Retina (tissue), 1 donor: Measurements from ENCODE around the gene ST8SIA1.

Experiments
- DNase-seq: peaks from one replicate; pipeline ENCODE4 v3.0.0-alpha.2; 2016

The ST8SIA1 gene

DNA sequence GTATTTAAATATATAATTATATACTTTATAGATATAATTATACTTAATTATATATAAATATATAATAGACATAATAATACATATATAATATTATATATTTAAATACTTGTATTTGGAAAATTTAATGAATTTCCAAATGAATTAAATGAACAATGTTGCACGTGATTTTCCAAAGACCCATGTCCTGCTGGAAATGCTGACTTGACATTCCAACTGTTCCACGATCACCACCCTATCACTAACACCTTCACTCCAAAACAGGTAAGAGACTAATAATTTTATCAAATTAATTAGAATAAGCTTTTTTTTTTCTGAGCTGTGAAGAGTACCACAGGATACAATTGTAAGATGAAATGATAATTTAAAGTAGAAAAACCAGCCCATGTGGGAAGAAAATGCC, 103.4 kb downstream of the ST8SIA1 start:
- DNase-seq = no peak

GRCh38 chr12:22230280-22230794, 104.2 kb downstream of the ST8SIA1 start:
- no peak for DNase-seq

- no peak for DNase-seq
Observed at GRCh38 chr12:22229652-22230279, 104.7 kb downstream of the ST8SIA1 start.

DNA sequence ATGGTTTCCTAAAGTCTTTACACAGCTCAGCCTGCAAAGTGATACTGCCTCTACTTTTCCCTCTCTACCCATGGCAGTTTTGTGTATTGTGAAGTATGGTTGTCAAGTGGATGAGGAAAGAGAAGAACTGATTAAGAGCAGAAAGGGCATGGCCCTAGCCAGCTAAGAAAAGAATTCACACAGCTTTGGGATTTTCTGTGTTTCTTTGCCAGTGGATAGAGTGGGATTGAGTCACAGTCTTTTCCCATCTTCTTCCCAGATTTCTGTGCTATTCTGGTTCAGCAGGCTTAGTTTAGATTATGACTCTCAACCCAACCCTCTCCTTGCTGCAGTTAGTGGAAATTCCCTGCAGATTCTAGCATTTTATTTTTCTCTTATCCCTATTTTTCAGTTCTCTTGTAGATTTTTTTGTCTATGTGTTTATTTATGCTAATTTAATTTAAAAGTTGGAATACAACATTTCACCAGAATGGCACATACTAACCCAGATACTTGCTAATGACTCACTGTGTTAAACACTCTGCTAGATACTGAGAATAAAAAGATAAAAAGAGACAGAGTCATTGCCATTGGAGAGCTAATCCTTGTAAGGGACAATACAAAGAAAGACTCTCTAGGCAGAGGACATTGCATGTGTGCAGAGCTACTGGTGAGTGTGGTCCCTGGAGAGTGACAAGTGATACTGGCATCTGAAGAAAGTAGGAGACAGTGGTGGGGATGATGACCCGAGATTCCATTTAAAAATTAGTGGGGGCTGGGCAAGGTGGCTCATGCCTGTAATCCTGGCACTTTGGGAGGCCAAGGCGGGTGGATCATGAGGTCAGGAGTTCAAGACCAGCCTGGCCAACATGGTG, 106.3 kb downstream of the ST8SIA1 start:
- no peak for DNase-seq

GRCh38 chr12:22223356-22223755, 111.2 kb downstream of the ST8SIA1 start:
- no peak for DNase-seq

GRCh38 chr12:22217556-22217955, 117.0 kb downstream of the ST8SIA1 start:
- no peak for DNase-seq

- DNase-seq = no peak
Observed at GRCh38 chr12:22215467-22216253, 118.8 kb downstream of the ST8SIA1 start.

GRCh38 chr12:22211128-22211527, 123.4 kb downstream of the ST8SIA1 start:
- DNase-seq = no peak

DNA sequence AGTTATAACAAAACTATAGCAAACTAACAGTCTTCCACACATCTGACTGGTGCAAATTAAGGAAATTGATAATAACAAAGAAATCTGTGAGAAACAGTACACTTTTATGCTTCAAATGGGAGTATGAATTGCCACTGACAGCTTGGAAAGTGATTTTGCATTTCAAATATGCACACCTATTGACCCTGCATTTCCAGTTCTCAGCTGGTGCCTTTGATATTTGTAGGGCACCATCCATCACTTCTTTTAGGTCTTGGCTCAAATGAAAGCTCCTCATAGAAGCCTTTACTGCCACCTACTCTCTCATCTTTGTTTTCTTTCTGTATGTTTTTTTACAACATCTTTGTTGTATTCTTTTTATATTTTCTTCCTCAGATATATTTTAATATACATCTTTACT, 125.1 kb downstream of the ST8SIA1 start:
- DNase-seq = no peak

- DNase-seq = no peak
Observed at GRCh38 chr12:22206111-22206728, 128.3 kb downstream of the ST8SIA1 start.

DNA sequence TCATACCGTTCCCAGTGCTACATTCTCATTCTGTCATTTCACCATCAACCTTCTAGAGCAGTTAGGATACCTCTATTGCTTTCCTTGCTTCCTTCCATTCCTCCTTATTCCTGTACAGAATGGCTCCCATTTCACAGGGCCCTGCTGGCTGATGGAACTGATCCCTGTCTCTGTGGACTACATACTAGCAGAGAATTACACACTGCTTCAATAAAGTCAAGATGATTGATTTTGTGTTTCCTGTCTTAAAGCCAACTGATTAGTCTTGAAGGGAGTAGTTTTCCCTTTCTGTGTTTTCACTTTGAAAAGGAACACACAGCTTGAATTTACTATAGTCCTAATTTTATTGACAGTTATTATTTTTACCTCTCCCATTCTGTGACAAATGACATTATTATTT, 130.1 kb downstream of the ST8SIA1 start:
- DNase-seq = no peak

DNA sequence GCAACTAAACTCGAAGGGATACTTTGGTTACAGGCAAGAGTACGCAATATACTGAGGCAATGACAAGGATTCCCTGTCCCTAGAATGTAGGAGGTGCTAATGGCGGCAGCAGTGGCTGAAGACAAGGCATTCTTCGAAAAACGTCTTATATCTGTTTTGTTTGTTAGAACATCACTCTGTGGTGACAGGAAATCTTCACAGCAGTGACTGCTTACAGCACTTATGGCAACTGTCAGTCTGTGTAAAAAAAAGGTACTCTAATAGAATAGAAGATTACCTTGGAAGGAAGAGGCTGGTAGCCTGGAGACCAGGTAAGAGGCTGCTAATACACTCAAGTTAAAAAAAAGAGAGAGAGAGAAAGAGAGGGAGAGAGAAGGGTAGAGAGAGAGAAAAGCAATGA, 131.7 kb downstream of the ST8SIA1 start:
- DNase-seq = no peak

DNA sequence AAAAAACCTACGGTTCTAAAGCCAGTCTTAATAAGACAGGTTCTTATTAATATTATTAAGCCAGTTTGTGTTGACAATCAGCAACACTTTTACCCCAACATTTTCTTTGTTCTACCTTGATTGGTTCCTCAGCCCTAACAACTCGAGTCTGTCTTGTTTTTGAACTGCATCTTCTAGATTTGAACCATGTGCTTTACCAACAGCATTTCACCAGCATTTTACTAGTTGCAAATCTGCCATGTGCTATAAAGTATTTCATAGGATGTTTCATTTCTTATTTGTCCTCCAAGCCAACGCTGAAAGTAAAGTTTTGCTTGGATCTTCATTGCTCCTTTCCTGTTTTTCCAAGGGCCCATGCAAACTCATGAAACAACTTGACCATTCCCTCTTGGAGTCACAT, 133.4 kb downstream of the ST8SIA1 start:
- no peak for DNase-seq

DNA sequence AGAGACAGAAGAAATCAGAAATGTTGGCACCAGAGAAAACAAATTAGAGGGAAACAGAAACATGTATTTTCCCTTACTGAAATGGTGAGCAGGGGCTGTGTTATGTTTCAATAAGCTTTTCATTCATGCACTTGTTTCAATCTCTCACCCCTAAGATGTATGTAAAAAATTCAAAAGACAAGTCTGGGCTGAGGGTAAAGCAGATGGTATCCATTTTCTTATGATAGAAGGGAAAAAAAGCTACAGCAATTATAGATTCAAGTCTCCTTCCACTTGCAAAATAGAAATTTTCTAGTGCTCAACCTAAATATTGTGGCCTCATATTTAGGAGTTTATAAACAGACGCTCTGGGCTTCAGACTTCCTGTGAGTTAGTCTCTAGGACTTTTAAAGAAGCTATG, 138.3 kb downstream of the ST8SIA1 start:
- DNase-seq = no peak

DNA sequence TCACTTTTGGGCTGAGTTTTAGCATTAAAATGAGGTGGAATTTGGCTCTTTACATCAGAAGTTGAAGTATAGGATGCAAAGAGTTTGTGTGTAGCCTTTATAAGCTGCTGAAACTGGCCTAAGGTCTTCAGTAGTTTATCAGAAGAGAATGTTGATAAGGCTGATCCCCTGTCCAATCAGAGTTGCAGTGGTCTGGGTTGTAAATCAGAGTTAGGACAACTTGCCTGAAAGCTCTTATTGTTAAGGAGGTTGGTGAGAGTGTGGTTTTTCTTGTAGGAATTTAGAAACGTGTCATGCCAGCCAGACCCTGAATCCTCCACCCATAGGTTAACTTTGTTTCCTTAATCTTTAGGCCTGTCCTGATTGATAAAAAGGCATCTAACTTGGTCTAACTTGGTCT, 143.5 kb downstream of the ST8SIA1 start:
- DNase-seq = no peak

DNA sequence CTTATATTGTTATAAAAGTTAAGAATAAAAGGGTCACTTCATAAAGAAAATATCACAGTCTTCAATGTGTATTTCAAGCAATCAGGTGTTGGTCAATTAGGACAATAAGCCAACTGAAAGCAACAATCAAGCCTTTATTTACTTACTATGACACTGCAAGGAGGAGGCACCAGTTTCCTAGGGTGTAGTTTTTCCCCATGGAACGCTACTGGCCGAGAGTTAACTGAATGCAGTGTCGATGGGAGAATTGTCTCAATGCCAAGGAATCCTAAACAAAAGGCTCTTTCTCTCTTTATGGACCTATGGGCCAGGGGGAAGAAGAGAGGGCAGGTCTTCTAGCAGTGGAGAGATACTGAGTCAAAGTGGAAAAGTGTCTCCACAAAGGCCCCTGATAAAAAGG, 146.1 kb downstream of the ST8SIA1 start:
- no peak for DNase-seq

DNA sequence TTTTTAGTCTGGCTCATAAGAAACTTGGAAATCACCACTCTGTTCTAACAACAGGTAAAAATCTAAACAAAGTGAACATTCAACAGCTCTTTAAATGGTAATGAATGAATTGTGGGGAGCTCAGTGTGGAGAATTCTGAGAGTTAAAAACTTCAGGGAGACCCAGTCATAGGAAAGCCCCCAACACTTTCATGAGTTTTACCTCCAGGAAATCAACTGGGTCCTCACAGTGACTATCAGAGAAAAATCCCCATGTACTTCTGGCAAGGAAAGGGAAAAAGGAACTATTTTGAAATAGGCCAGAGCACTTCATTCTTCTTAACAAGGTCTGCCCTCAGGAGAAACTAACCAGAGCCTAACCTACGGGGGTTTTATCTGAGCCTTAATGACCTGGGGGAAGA, 153.8 kb downstream of the ST8SIA1 start:
- DNase-seq = no peak

GRCh38 chr12:22173177-22173576, 161.3 kb downstream of the ST8SIA1 start:
- DNase-seq = no peak

GRCh38 chr12:22172501-22172900, 162.0 kb downstream of the ST8SIA1 start:
- DNase-seq = no peak

- DNase-seq = no peak
Observed at GRCh38 chr12:22169376-22169775, 165.1 kb downstream of the ST8SIA1 start.

- DNase-seq = no peak
Observed at GRCh38 chr12:22164139-22164538, 170.4 kb downstream of the ST8SIA1 start.

- no peak for DNase-seq
Observed at GRCh38 chr12:22163594-22163993, 170.9 kb downstream of the ST8SIA1 start.

GRCh38 chr12:22160396-22161003, 174.0 kb downstream of the ST8SIA1 start:
- DNase-seq = no peak
